ENCODE measurements around the gene KRTAP7-1.

- TF ChIP-seq MXI1 (IDR thresholded peaks at IDR 0.05; ENCODE audit: low read depth, low read length), result no peak
- no peak for TF ChIP-seq POLR2AphosphoS5 (IDR thresholded peaks at IDR 0.05; ENCODE audit: low read length)
- TF ChIP-seq SMARCA5 (IDR thresholded peaks at IDR 0.05), result no peak
- no peak for TF ChIP-seq CTCF (IDR thresholded peaks at IDR 0.05 in 2 of 3, conservative IDR thresholded peaks at IDR 0.05 in 1 of 3; ENCODE audit: control insufficient read depth in 2 of 3, extremely low read depth in 1 of 3, insufficient read depth in 1 of 3, low read depth in 3 of 3, low read length in 3 of 3)
- TF ChIP-seq HDGF (IDR thresholded peaks at IDR 0.05), result no peak
- TF ChIP-seq, protein P1, sequence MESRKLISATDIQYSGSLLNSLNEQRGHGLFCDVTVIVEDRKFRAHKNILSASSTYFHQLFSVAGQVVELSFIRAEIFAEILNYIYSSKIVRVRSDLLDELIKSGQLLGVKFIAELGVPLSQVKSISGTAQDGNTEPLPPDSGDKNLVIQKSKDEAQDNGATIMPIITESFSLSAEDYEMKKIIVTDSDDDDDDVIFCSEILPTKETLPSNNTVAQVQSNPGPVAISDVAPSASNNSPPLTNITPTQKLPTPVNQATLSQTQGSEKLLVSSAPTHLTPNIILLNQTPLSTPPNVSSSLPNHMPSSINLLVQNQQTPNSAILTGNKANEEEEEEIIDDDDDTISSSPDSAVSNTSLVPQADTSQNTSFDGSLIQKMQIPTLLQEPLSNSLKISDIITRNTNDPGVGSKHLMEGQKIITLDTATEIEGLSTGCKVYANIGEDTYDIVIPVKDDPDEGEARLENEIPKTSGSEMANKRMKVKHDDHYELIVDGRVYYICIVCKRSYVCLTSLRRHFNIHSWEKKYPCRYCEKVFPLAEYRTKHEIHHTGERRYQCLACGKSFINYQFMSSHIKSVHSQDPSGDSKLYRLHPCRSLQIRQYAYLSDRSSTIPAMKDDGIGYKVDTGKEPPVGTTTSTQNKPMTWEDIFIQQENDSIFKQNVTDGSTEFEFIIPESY (IDR thresholded peaks at IDR 0.05), result no peak
- TF ChIP-seq, protein P2, sequence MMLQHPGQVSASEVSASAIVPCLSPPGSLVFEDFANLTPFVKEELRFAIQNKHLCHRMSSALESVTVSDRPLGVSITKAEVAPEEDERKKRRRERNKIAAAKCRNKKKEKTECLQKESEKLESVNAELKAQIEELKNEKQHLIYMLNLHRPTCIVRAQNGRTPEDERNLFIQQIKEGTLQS (IDR thresholded peaks at IDR 0.05; ENCODE audit: borderline replicate concordance, extremely low read depth, low read depth, low read length), result no peak
- no peak for TF ChIP-seq POLR2A (IDR thresholded peaks at IDR 0.05; ENCODE audit: low read depth, low read length)
- TF ChIP-seq ZNF384 (IDR thresholded peaks at IDR 0.05; ENCODE audit: borderline replicate concordance, low read depth, low read length), result no peak
- TF ChIP-seq HDAC6 (IDR thresholded peaks at IDR 0.05; ENCODE audit: unreplicated experiment), result no peak
- TF ChIP-seq, protein P3, sequence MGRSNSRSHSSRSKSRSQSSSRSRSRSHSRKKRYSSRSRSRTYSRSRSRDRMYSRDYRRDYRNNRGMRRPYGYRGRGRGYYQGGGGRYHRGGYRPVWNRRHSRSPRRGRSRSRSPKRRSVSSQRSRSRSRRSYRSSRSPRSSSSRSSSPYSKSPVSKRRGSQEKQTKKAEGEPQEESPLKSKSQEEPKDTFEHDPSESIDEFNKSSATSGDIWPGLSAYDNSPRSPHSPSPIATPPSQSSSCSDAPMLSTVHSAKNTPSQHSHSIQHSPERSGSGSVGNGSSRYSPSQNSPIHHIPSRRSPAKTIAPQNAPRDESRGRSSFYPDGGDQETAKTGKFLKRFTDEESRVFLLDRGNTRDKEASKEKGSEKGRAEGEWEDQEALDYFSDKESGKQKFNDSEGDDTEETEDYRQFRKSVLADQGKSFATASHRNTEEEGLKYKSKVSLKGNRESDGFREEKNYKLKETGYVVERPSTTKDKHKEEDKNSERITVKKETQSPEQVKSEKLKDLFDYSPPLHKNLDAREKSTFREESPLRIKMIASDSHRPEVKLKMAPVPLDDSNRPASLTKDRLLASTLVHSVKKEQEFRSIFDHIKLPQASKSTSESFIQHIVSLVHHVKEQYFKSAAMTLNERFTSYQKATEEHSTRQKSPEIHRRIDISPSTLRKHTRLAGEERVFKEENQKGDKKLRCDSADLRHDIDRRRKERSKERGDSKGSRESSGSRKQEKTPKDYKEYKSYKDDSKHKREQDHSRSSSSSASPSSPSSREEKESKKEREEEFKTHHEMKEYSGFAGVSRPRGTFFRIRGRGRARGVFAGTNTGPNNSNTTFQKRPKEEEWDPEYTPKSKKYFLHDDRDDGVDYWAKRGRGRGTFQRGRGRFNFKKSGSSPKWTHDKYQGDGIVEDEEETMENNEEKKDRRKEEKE (IDR thresholded peaks at IDR 0.05), result no peak
These were observed 50.3 kb downstream of the KRTAP7-1 start for GRCh38 chr21:30779249-30779648.

Data from GM12878 (cell line).